GM10248 (cell line): Measurements from ENCODE around the gene TPCN1.

Experiments
- CTCF ChIA-PET: fragments of 300-600 bp; sonication (Branson Sonifier 250); formaldehyde crosslinking; extraction: SDS; loops from one replicate; lab custom pipeline; 2021; ENCODE audit warnings: antibody characterized with exemption; lab: Yijun Ruan, JAX
- POLR2A ChIA-PET: fragments of 350-650 bp; sonication (Branson Sonifier 250); formaldehyde crosslinking; extraction: SDS; loops from one replicate; lab custom pipeline; 2020; ENCODE audit warnings: antibody characterized with exemption; lab: Yijun Ruan, JAX
- DNase-seq: peaks from one replicate; pipeline ENCODE4 v3.0.0; 2012; ENCODE audit errors: extremely low spot score
- TF ChIP-seq, protein P1 (sequence below): IDR thresholded peaks from 2 replicates; pipeline ENCODE4 v1.5.1; 2012; ENCODE audit warnings: mild to moderate bottlenecking, low read depth; ENCODE audit errors: extremely low read depth, missing control alignments, control extremely low read depth

The TPCN1 gene

DNA sequence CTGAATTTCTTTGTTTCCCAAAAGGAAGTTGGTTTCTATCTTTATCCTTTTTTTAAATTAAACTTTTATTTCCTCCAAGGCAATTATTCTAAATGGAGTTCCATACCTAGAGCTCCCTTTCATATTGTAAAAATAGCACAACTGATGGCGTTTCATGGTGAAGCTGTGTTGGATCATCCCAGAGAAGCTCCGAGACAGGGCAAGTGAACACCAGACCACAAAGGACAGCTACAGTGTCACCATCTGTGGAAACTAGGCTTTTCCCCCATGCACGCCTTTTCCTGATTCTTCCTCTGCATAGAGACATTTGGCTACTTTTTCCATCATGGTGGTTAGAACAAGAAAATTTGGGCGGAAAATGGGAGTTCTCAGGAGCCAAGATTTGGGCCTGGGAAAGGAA is 12.7 kb downstream of the TPCN1 start:
- POLR2A ChIA-PET, result interaction anchor here (1.9 kb wide), 1 partner anchor 12 kb away, joined by 7 read pairs; the partner anchor contains the start of gene TPCN1
- DNase-seq, result no peak
- CTCF ChIA-PET, result interaction anchor here (1.3 kb wide), 1 partner anchor 11 kb away, joined by 4 read pairs; no protein-coding TSS in a partner anchor
- TF ChIP-seq, protein P1, sequence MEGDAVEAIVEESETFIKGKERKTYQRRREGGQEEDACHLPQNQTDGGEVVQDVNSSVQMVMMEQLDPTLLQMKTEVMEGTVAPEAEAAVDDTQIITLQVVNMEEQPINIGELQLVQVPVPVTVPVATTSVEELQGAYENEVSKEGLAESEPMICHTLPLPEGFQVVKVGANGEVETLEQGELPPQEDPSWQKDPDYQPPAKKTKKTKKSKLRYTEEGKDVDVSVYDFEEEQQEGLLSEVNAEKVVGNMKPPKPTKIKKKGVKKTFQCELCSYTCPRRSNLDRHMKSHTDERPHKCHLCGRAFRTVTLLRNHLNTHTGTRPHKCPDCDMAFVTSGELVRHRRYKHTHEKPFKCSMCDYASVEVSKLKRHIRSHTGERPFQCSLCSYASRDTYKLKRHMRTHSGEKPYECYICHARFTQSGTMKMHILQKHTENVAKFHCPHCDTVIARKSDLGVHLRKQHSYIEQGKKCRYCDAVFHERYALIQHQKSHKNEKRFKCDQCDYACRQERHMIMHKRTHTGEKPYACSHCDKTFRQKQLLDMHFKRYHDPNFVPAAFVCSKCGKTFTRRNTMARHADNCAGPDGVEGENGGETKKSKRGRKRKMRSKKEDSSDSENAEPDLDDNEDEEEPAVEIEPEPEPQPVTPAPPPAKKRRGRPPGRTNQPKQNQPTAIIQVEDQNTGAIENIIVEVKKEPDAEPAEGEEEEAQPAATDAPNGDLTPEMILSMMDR, result no peak

DNA sequence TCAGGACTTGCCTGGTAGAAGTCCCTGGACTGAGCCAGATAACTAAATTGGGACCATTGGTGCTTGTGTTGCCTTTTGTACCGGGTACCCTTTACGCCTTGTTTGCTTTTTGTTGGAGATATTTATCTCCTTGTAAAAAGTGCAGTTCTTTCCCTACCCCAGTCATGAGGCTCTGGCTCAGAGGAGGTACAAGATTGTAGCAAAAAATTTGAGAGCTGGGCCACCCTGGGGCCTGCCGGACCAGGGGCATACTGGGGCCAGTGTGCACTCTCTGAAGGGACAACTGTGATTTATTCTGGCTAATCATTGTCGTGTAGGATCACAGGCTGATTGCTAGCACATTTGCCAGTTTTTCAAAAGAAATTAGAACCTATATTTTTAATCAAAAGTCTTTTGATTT is 13.2 kb downstream of the TPCN1 start:
- DNase-seq, result no peak
- POLR2A ChIA-PET, result no interaction called here
- TF ChIP-seq, protein P1, result no peak
- CTCF ChIA-PET, result interaction anchor here (1.3 kb wide), 1 partner anchor 11 kb away, joined by 4 read pairs; no protein-coding TSS in a partner anchor

DNA sequence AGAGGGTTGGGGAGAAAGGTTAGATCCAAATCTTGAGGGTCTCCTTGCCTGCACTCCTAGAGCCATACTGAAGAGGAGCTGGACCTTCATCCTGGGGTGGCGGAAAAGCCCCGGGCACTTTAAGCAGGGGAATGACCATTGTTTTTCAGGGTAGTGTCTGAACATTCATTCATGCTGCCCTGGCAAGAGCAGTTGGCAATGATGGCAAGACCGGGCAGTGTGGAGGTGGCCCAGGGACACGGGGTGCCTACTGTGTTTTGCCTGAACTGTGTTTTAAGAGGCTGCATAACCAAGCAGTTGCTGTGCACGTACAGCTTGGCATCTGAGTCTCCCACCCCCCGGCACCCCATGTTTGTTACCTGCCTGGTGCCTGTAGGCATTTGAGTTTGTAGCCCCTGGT is 14.7 kb downstream of the TPCN1 start:
- TF ChIP-seq, protein P1, result no peak
- ChIA-PET POLR2A (no interaction called here), CTCF (interaction anchor here (1.4 to 1.7 kb wide), 2 partner anchors 25 to 33 kb away, joined by 3 to 4 read pairs; no protein-coding TSS in a partner anchor)
- DNase-seq, result no peak

DNA sequence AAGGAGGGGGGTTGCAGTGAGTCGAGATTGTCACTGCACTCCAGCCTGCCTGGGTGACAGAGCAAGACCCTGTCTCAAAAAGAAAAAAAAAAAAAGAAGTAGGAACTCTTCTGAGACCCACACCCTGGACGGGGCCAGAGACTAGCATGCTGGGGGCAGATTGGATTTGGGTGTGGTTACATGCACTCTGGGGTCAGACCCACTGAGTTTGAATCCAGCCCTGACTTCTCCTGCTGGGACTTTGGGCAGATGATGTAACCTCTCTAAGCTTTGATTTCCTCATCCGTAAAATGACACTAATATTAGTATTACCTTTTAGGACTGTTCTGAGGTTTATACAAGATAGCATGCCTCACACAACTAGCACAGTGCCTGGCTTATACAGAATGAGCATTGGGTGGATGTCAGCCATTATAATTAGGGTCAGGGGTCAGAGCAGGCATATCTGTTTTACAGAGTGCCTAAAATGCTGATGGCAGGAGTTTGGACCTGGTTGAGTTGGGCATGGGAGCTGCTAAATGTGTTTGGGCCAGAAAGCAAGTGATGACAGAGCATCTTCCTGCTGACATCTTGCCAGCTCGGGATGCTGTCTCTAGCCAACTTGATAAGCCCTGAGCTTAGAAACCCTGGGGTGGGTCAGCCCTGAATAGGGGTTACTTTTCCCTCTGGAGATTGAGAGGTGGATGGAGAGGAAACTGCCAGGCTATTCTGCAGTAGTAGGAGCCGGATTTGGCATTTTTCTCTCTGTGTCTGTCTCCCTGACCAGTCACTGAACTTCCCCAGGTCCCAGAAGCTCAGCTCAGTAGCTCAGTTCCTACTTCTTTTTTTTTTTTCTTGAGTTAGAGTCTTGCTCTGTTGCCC is 15.5 kb downstream of the TPCN1 start:
- POLR2A ChIA-PET, result interaction anchor here (0.6 kb wide), 1 partner anchor 106 kb away, joined by 9 read pairs; no protein-coding TSS in a partner anchor
- CTCF ChIA-PET, result interaction anchor here (0.9 to 1.7 kb wide), 3 partner anchors 11 to 40 kb away, joined by 4 to 6 read pairs (median 5); no protein-coding TSS in a partner anchor
- DNase-seq, result no peak
- TF ChIP-seq, protein P1, result no peak

DNA sequence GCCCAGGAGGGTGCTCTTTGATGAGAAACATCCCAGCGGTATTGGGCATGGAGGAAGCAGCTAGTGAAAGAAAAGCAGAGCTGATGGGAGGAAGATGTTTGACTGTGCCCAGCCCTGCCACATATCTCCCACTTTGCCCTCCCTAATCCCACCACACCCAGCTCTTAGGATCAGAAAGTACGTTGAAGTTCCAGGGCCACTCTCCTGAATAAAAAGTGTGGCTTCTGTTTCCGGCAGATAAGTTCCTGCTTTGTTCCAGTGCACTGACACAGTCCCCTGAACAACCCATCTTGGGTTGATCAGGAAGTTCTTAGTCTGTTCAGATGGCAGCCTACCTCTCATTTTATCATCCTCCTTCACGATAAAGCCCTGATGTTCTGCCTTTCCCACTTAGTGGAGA is 16.5 kb downstream of the TPCN1 start:
- POLR2A ChIA-PET, result no interaction called here
- CTCF ChIA-PET, result interaction anchor here (0.6 to 1.7 kb wide), 3 partner anchors 23 to 170 kb away, joined by 3 to 6 read pairs (median 4); no protein-coding TSS in a partner anchor
- TF ChIP-seq, protein P1, result no peak
- no peak for DNase-seq

DNA sequence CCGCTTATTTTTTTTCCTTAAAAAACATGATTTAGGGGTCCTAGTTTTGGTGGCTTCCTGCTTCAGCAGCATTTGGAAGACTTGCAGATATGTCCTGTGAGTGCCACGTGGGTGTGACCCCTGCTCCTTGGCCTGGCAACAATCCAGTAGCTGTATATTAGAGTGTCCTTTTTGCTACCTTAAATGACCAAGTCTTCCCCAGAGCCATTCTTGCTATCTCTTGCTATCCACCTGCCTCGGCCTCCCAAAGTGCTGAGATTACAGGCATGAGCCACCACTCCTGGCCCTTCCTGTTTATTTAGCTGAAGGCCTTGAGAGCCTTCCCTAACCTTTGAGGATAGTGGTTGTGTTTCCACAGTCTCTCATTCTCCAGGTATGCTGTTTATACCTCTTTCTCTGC is 17.0 kb downstream of the TPCN1 start:
- ChIA-PET POLR2A (no interaction called here), CTCF (interaction anchor here (0.6 to 2.3 kb wide), 3 partner anchors 12 to 170 kb away, joined by 3 to 9 read pairs (median 6); no protein-coding TSS in a partner anchor)
- TF ChIP-seq, protein P1, result no peak
- no peak for DNase-seq
